HG02610 (cell line): Measurements from ENCODE around the gene CHD2.
"Not testable (repeated sequence)": the region's sequence is repeated elsewhere in the genome, so short reads cannot be mapped to it uniquely, and the experiment has no call there.

Experiments
- ATAC-seq: cut with Tn5 transposase; IDR thresholded peaks from one replicate; pipeline ENCODE4 v1.9.1; 2021; ENCODE audit warnings: mild to moderate bottlenecking, moderate library complexity; ENCODE audit not compliant: unreplicated experiment

CHD2 gene

DNA sequence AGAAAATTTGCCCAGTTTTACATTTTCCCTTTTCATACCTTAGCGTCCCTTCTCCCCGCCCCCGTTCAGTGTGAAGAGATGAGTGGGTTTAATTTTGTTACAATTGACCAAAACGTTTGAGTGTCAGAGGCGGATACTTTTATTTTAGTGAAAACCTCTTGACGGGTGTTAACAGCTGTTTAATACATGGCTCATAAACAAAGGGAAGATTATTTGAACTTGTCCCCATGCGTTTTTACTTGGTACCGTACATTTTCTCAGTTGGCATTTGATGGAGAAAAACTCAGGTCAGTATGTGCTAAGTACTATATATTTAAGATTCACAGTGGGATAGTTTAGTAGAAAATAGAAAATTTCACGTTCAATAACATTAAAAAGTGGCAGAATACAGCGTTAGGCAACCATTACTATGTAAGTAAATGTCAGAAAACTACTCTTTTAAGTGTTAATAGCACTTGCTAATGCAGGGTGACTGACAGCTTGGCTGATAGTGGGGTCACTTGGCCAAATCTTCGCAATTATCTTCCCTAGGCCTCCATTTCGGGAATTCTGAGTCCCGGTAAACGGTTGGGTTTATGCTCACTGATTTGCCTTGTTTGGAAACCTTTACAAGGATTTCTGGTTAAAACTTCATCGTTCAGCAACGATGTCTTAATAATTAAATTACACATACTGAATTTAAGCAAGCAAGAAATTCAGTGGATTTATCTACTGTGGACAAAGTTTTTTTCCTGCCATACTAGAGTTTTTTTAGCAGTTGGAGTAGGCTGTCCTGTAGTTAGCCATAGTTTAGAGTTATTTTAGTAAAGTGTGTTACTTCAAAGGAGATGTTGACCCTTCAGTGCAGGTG, 4.8 kb downstream of the CHD2 start:
- ATAC-seq: no peak

DNA sequence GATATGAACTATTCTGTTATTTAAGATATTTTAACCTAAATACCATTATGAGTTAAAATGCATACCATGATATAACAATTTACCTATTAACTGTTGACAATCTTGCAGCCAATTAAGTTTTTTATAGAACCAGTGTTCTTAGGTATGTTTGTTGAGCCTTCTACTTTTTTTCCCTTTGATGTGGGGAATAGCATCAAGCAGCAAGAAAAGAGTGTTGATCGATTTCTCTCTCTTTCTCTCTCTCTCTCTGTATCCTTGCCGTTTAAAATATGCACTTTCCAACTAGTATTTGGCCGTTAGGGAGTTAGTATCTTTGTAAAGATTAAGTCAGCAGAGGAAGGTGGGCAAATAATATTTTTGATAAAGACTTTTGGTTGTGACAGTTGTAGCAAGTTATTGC, 5.9 kb downstream of the CHD2 start:
- ATAC-seq: no peak

DNA sequence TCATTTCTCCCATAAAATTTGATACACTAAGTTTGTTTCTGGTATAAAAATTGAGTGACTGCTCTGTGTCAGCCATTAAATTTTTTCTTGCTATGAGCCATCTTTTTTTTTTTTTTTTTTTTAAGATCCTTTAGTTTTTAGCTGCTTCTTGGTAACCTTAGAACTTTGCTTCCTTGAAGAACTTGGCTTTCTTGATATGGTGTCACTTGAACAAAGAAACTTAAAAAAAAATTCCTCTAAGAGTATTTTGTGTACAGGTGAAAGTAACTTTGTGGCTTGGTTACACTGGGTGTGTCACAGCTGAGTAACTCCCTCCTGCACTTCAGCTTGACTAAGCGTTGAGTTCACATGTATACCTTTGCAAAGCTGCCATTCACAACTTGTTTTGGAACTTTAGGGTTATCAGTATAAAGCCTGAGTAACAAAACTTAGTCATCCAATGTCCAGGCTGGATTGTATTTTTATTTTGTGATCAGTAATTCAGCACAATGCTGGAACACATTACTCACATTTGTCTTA, 6.5 kb downstream of the CHD2 start:
- peak; percentile 35 for ATAC-seq

GRCh38 chr15:92907229-92907628, 7.1 kb downstream of the CHD2 start:
- no peak for ATAC-seq

DNA sequence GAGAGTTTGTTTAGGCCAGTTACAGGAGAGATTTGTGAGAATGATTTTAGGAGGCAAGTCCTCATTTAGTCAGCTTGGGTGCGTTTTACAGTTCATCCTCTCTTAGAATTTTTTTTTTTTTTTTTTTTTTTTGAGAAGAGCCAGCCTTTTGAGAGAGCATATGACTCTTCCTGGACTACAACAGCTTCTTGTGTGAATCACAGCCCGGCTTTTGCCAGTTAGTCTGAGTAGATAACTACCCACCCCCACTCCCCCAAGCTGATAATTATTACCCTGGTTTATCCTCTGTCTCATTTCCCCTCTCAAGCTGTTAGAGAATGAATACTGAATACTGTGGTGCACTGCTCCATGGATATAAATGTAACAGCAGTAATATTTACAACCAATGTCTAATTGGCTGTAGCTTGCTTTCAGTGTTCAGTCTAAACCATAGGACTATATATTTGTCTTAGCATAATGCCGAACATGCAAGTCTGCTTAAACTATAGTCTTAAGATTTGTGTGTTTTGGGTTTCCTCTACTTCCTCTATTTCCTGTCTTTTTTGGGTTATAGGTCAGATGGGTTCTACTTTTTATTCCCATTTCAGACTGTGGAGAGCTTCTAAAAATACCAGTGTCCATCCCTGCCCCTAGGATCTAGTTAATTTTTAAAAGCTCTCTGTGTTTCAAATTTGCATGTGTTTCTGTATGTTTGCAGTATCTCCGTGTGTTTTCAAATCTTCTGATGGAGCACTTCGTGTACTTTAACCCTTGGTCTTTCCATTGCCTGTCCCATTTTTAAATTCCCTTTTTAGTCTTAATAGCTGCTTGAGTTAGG, 8.0 kb downstream of the CHD2 start:
- ATAC-seq: no peak

DNA sequence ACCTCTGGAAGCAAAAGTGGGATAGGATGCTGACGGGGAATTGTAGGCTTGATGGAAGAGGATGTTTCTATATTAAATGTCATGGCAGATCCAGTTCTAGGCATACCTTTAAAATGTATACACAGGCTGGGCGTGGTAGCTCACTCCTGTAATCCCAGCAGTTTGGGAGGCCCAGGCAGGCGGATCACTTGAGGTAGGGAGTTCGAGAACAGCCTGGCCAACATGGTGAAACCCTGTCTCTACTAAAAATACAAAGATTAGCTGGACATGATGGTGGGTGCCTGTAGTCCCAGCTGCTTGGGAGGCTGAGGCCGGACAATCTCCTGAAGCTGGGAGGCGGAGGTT, 8.6 kb downstream of the CHD2 start:
- ATAC-seq: no peak

DNA sequence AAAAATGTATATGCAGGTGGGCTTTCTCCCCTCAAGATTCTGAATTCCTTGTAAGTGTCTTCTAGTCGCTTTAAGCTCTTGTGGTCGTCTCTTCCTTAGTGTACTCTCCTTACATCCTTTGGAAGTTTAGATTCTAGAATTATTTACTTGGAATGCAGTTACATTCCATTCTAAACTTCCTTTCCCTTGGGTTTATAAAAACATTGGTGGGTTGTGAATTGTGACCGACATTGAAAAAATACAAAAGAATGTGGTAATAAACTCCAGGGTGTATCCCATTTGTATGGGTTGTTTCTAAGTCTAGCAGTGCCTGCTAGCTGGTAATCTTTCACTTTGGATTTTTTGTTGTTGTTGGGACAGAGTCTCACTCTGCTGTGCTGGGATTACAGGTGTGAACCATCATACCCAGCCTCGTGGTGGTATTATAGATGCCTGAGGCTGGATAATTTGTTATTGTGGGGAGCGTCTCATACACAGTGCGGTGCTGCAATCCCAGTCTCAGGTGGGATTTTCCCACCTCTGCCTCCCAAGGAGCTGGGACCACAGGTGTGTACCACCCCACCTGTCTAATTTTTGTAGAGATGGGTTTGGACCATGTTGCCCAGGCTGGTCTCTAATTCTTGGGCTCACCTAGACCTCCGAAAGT, 9.1 kb downstream of the CHD2 start:
- no peak for ATAC-seq

- ATAC-seq: no peak
Measured at GRCh38 chr15:92910451-92910850, 10.3 kb downstream of the CHD2 start.

DNA sequence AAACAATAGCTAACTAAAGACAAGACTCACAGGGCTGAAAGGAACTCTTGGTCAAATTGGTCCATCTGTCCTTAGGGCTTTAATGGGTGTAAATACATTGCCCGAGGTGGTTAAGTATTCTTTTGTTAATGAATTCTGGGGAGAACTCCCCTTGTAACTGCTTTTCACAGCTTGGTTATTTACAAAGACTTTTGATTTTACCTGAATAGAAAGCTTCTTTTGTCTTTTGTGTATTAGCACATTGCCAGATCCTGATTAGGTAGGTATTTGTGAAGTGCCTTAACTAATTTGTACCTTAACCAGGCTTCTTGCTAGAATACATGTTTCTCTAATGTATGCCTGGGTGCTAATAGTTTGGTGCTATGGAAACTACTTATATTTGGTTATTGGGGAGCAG, 14.0 kb downstream of the CHD2 start:
- no peak for ATAC-seq

DNA sequence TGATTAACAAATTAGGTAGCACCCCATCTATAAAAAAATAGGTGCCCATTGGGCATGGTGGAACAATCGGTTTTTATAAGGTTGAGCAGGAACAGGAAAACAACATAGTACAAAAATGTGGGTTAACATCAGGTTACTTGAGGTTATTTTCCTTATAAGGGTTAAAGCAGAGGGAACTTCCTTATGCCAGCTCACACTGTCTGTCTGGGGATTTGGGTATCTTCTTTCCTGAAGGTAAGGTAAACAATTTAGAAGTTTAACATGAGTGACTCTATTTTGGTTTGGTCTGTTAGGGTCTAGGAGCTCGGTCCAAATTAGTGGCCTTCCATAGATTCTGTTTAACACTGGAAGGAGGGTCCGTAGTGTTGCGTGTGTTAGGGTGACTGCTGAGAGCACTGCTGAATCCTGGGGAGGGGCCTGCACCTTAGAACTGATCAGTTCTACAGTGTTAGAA, 14.7 kb downstream of the CHD2 start:
- peak; percentile 65 for ATAC-seq

DNA sequence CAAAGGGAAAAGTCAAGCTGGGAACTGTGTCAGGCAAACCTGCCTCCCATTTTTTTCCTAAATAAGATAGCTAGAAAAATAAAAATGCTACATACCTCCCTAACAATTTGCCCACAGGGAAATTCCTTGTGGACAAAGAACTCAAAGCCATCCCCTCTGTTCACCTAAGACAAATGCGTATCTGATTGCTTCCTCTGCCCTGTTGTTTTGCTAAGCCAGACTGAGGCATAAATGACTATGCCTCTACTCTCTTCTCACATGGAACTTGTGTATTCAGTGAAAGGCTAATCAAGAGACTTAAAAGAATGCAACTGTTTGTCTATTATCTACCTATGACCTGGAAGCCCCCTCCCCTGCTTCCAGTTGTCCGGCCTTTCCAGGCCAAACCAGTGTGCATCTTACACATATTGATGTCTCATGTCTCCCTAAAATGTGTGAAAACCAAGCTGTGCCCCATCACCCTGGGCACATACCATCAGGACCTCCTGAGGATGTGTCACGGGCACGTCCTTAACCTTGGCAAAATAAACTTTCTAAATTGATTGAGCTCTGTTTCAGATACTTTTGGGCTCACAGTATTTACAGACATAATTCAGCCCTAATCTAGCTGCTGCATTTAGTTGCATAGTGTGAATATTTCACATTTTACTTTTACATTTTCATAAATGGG, 15.8 kb downstream of the CHD2 start:
- no peak for ATAC-seq

DNA sequence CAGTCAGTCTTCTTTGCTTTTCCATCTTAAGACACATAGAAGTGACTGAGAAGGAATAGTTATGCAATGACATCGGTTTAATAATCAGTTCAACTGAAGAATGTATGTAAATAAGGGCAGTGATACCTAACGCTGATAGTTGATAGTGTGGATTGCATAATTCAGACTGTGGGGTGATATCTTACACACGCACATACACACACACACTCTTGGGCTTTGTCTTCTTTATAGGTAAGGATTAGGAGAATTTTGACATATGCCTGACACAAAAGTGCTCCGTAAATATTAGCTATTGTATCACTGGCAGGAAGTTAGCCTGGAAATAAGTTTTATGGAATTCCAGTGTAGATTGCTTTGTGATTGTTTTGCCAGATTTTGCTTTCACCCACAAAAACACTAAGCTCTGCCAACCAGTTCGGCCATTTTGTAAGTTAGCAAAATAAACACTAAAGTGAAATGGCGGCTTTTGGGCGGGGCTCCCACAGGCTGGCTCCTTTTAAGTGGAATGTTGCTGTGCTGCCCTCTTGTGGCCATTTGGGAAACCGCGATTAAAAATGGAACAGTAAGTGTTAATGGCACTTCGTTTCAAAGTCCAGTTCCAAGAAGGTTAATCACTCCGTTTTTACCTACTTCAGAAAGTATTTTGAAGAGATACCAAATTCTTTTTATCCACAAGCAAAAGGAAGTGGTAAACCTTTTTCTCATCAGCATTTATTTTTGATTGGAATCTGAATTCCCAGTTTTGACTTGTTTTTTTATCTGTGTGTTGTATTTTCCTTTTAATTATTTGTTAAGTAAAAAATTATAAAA, 17.7 kb downstream of the CHD2 start:
- ATAC-seq: peak; percentile 30

DNA sequence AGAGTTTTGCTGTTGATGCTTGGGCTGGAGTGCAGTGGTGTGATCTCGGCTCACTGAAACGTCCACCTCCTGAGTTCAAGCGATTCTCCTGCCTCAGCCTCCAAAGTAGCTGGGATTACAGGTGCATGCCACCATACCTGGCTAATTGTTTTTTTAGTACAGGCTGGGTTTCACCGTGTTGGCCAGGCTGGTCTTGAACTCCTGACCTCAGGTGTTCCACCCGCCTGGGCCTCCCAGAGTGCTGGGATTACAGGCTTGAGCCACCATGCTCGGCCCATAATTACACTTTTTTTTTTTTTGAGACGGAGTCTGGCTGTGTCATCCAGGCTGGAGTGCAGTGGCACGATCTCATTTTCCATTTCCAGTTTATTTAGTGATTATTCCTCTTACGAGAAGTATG, 18.8 kb downstream of the CHD2 start:
- ATAC-seq: not testable (repeated sequence)

- ATAC-seq: no peak
Measured at GRCh38 chr15:92920595-92921161, 20.6 kb downstream of the CHD2 start.

DNA sequence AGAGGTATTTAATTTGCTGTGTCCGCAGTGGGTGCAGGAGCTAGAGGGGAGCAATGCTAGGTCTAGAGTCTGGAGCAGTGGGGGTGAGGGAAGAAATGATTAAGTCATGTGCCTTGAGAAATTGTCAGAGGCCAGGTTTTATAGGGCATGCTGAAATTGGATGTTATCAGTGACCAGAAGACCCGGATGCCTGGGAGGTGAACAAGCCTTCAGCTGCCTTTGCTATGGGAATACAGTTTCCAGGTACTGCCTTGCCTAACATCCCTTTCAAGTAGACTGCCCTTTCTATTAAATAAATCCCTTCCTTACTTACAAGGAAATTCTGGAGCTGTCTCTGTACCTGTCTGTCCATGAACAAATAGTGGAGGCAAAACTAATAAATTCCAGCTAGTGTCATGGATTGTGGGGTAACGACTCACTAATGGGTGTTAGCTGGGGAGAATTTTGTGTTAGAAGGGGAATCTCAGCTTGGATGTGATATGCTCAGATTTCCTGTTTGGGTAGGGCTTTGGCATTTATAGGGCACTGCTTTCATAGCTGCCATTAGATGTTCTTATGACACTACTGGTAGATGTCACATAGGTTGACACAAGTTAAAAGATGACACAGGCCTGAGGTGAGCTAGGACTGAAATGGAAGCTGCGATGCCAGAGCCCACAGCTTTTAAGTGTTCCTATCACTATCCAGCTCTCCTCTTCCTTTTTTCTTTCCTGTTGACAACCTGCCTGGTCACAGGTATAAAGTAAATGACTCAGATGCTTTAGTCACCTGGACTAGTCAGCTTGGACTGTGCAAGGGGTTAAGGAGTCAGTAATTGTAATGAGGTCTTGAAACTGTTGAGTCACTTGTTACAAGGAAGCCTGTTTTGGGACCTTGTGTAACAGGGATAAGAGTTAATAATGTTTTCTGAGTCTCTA, 21.3 kb downstream of the CHD2 start:
- ATAC-seq: peak; percentile 50

GRCh38 chr15:92922418-92923002, 22.4 kb downstream of the CHD2 start:
- ATAC-seq: peak; percentile 69

DNA sequence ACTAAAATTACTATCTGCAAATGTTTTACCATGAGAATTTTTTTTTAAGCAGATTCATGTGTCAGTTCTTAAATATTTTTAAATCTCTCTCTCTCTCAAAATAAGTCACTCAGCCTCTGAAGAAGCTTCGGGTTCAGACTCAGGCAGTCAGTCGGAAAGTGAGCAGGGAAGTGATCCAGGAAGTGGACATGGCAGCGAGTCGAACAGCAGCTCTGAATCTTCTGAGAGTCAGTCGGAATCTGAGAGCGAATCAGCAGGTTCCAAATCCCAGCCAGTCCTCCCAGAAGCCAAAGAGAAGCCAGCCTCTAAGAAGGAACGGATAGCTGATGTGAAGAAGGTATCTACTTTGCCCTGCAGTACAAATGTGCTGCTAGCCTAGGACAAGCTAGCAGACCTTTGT, 24.1 kb downstream of the CHD2 start:
- no peak for ATAC-seq

- ATAC-seq: no peak
Measured at GRCh38 chr15:92925454-92925853, 25.3 kb downstream of the CHD2 start.
